HCT116 (cell line): ENCODE data around the gene TOPAZ1. TPM values are rescaled to one million over a fixed set of nuclear protein-coding genes. Genes with fewer than 3 reads are reported as not detected.

Experiments
- ATAC-seq: fragments of 200-7000 bp; cut with Tn5 transposase; 2 replicates; pipeline ENCODE4 v1.9.1; 2020; ENCODE audit warnings: mild to moderate bottlenecking, moderate library complexity
- BruUV-seq: library from RNA; stranded (reverse); fragments of 400-500 nt; replicated peaks from 2 replicates; lab custom pipeline; 2021; lab: Mats Ljungman, UMichigan
- CTCF ChIA-PET: fragments of 300-600 bp; sonication (Branson Sonifier 250); formaldehyde crosslinking; loops from one replicate; lab custom pipeline; 2021; ENCODE audit warnings: antibody characterized with exemption; lab: Charles Lee
- POLR2A ChIA-PET: fragments of 300-600, 350-600 bp; sonication (Branson Sonifier 250); formaldehyde crosslinking; loops from one replicate; lab custom pipeline; 2021; ENCODE audit warnings: antibody characterized with exemption; lab: Charles Lee
- RAD21 ChIA-PET, 2 experiments: fragments of 300-600 bp; sonication (Branson Sonifier 250); formaldehyde crosslinking; loops; one replicate each; lab custom pipeline; 2023; ENCODE audit warnings: low total read pairs in 2 of 2; ENCODE audit not compliant: uncharacterized antibody in 2 of 2, unreplicated experiment in 2 of 2, low non-redundant PET in 1 of 2; lab: Charles Lee
- DNase-seq: peaks from one replicate; pipeline ENCODE4 v3.0.0-alpha.2; 2010; ENCODE audit warnings: low read depth, low spot score
- H2AFZ ChIP-seq: fragments of 200-600 bp; shearing (Covaris generic), sonication (generic); 2 replicates; pipeline ENCODE4 v1.6.1; 2017; ENCODE audit warnings: low read depth, mixed run types, mixed read lengths, antibody characterized with exemption, low read length; ENCODE audit not compliant: poor library complexity, severe bottlenecking
- H3K27ac ChIP-seq: 2 replicates; pipeline ENCODE4 v1.5.1; 2012; ENCODE audit warnings: low read depth, low read length
- H3K27me3 ChIP-seq: fragments of 200-600 bp; sonication (generic); 2 replicates; pipeline ENCODE4 v1.6.1; 2016; ENCODE audit warnings: mixed run types, low read length, mixed read lengths; ENCODE audit not compliant: insufficient read depth
- H3K36me3 ChIP-seq, 2 experiments: fragments of 200-500 bp in 1 of 2; fragments of 200-600 bp in 1 of 2; sonication (Bioruptor generic) in 1 of 2; sonication (generic) in 1 of 2; 2 replicates each; pipeline versions ENCODE4 v1.5.1 to v1.6.1; 2014 to 2016; ENCODE audit warnings: low read length in 2 of 2, inconsistent platforms in 1 of 2, mixed read lengths in 1 of 2, mixed run types in 1 of 2; ENCODE audit not compliant: insufficient read depth in 2 of 2, control insufficient read depth in 1 of 2
- H3K4me1 ChIP-seq, 2 experiments: fragments of 200-600 bp in 1 of 2; sonication (generic) in 1 of 2; 2 replicates each; pipeline versions ENCODE4 v1.5.1 to v1.6.1; 2012 to 2017; ENCODE audit warnings: low read length in 2 of 2, inconsistent platforms in 1 of 2, mild to moderate bottlenecking in 1 of 2, mixed read lengths in 1 of 2, mixed run types in 1 of 2, moderate library complexity in 1 of 2; ENCODE audit not compliant: insufficient read depth in 2 of 2, control insufficient read depth in 1 of 2
- H3K4me2 ChIP-seq: fragments of 200-600 bp; sonication (generic); 2 replicates; pipeline ENCODE4 v1.6.1; 2017; ENCODE audit warnings: mixed run types, low read length, mixed read lengths
- H3K4me3 ChIP-seq, 2 experiments: fragments of 200-600 bp in 1 of 2; sonication (generic) in 1 of 2; replicated peaks in 1 of 2; 2 replicates each; pipeline ENCODE4 v1.5.1; 2011 to 2016; ENCODE audit warnings: low read length in 2 of 2, control low read depth in 1 of 2, low read depth in 1 of 2, mild to moderate bottlenecking in 1 of 2, mixed read lengths in 1 of 2, mixed run types in 1 of 2
- H3K79me2 ChIP-seq: fragments of 200-600 bp; sonication (generic); 2 replicates; pipeline ENCODE4 v1.6.1; 2017; ENCODE audit warnings: mild to moderate bottlenecking, mixed run types, low read length, moderate library complexity, mixed read lengths; ENCODE audit not compliant: insufficient read depth
- H3K9ac ChIP-seq: fragments of 200-600 bp; sonication (generic); 2 replicates; pipeline ENCODE4 v1.6.1; 2016; ENCODE audit warnings: low read length, mixed read lengths
- H3K9me2 ChIP-seq: fragments of 200-600 bp; sonication (generic), shearing (Covaris generic); 2 replicates; pipeline ENCODE4 v1.6.1; 2017; ENCODE audit warnings: mixed run types, mild to moderate bottlenecking, moderate library complexity; ENCODE audit not compliant: insufficient read depth
- H3K9me3 ChIP-seq, 2 experiments: fragments of 200-500 bp in 1 of 2; fragments of 200-600 bp in 1 of 2; sonication (Bioruptor generic) in 1 of 2; sonication (generic) in 1 of 2; 2 replicates each; pipeline ENCODE4 v1.6.1; 2014 to 2017; ENCODE audit warnings: low read length in 2 of 2, mixed read lengths in 2 of 2, inconsistent platforms in 1 of 2, low read depth in 1 of 2, mild to moderate bottlenecking in 1 of 2, mixed run types in 1 of 2, moderate library complexity in 1 of 2; ENCODE audit not compliant: control insufficient read depth in 1 of 2, insufficient read depth in 1 of 2
- H4K20me1 ChIP-seq: fragments of 200-600 bp; sonication (generic), shearing (Covaris generic); 2 replicates; pipeline ENCODE4 v1.6.1; 2017; ENCODE audit warnings: mixed run types, mild to moderate bottlenecking, moderate library complexity; ENCODE audit not compliant: insufficient read depth
- CBX3 ChIP-seq: IDR thresholded peaks from 2 replicates; pipeline ENCODE4 v1.6.1; 2012; ENCODE audit warnings: low read depth
- EZH2 ChIP-seq: fragments of 200-600 bp; sonication (generic); IDR thresholded peaks from 2 replicates; pipeline ENCODE4 v1.6.1; 2017; ENCODE audit warnings: antibody characterized with exemption, mixed run types
- POLR2AphosphoS5 ChIP-seq: IDR thresholded peaks from 2 replicates; pipeline ENCODE4 v1.6.1; 2011; ENCODE audit warnings: mild to moderate bottlenecking, low read depth, low read length, moderate library complexity
- RAD21 ChIP-seq: IDR thresholded peaks from 2 replicates; pipeline ENCODE4 v1.6.1; 2012; ENCODE audit warnings: low read depth, mild to moderate bottlenecking
- SIN3A ChIP-seq: IDR thresholded peaks from 2 replicates; pipeline ENCODE4 v1.6.1; 2012; ENCODE audit warnings: low read depth
- SP1 ChIP-seq: IDR thresholded peaks from 2 replicates; pipeline ENCODE4 v1.6.1; 2012; ENCODE audit warnings: low read depth
- SRF ChIP-seq: IDR thresholded peaks from 2 replicates; pipeline ENCODE4 v1.6.1; 2012; ENCODE audit warnings: low read depth
- YY1 ChIP-seq: IDR thresholded peaks from 2 replicates; pipeline ENCODE4 v1.6.1; 2011; ENCODE audit warnings: low read length, low read depth, moderate library complexity, mild to moderate bottlenecking; ENCODE audit not compliant: insufficient replicate concordance; ENCODE audit errors: extremely low read depth
- ZFX ChIP-seq: fragments of 450-650 bp; IDR thresholded peaks from 2 replicates; pipeline ENCODE4 v1.6.1; 2017
- intact Hi-C: fragments of 100-400 bp; cut with micrococcal nuclease; formaldehyde crosslinking; loops from 2 replicates; pipeline ENCODE4 v1.10.0; 2022
- total RNA-seq: library from RNA; stranded (reverse); gene quantifications from one replicate; pipeline ENCODE4 v1.2.1, GENCODE V29; 2021; ENCODE audit not compliant: unreplicated experiment
- TF ChIP-seq, protein P1 (sequence below): IDR thresholded peaks from 2 replicates; pipeline ENCODE4 v1.6.1; 2012; ENCODE audit warnings: low read depth
- TF ChIP-seq, protein P2 (sequence below): IDR thresholded peaks from 2 replicates; pipeline ENCODE4 v1.6.1; 2012
- TF ChIP-seq, protein P3 (sequence below): IDR thresholded peaks from 2 replicates; pipeline ENCODE4 v1.6.1; 2011; ENCODE audit warnings: mild to moderate bottlenecking, low read length, moderate library complexity; ENCODE audit not compliant: insufficient replicate concordance; ENCODE audit errors: extremely low read depth
- TF ChIP-seq, protein P4 (sequence below): IDR thresholded peaks from 2 replicates; pipeline ENCODE4 v1.6.1; 2012

Gene TOPAZ1
- total RNA-seq, 1 experiment from 2014 or later, result not detected

DNA sequence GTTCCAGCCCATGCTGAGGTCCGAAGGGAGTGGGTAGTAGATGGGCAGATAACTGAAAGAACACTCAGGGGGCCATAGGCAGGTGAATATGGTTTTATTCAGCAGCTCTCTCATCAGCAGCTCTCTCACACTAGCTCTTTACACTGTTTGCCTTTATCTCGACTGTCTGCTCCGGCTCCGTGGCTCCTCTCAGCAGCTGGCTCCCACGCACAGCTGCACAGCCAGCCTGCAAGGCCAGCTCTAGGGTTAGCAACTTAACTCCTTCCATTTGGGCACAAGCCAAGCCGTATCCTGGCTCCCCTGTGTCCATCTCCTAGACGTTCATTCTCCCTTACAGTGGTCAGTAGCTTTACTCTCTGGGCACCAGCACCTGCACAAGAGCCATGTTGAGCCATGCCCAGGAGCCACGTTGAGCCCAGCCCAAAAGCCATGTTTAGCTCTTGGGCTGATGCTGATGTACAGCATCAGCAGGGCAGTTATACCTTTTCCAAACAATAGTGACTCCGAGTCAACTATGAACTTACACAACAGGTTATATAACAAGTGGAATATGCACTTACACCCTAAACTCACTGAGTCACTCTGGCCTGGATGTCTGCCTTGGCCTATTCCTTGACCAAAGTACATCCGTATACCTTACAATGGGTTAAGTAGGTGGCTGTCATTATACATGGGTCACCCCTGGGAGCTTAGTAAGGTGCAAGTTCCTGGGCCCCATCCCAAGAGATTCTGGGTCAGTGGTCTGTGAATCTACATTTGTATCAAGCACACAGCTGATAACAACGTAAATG is 34.6 kb upstream of the TOPAZ1 start:
- ChIA-PET CTCF (no interaction called here), POLR2A (no interaction called here), RAD21 (no interaction called here)
- H3K79me2 ChIP-seq, result no peaks in the 10 kb centered on the region
- H3K9ac ChIP-seq, result no peak overlapping the region
- no peaks in the 10 kb centered on the region for H3K36me3 ChIP-seq
- no peak overlapping the region for H3K4me3 ChIP-seq
- intact Hi-C loops, result no loop called here
- no peak overlapping the region for H3K27ac ChIP-seq
- DNase-seq (no peak), ATAC-seq (no peak)
- no peak overlapping the region for H2AFZ ChIP-seq
- no peaks in the 10 kb centered on the region for H3K27me3 ChIP-seq
- H4K20me1 ChIP-seq, result no peaks in the 10 kb centered on the region
- TF ChIP-seq, protein P1, sequence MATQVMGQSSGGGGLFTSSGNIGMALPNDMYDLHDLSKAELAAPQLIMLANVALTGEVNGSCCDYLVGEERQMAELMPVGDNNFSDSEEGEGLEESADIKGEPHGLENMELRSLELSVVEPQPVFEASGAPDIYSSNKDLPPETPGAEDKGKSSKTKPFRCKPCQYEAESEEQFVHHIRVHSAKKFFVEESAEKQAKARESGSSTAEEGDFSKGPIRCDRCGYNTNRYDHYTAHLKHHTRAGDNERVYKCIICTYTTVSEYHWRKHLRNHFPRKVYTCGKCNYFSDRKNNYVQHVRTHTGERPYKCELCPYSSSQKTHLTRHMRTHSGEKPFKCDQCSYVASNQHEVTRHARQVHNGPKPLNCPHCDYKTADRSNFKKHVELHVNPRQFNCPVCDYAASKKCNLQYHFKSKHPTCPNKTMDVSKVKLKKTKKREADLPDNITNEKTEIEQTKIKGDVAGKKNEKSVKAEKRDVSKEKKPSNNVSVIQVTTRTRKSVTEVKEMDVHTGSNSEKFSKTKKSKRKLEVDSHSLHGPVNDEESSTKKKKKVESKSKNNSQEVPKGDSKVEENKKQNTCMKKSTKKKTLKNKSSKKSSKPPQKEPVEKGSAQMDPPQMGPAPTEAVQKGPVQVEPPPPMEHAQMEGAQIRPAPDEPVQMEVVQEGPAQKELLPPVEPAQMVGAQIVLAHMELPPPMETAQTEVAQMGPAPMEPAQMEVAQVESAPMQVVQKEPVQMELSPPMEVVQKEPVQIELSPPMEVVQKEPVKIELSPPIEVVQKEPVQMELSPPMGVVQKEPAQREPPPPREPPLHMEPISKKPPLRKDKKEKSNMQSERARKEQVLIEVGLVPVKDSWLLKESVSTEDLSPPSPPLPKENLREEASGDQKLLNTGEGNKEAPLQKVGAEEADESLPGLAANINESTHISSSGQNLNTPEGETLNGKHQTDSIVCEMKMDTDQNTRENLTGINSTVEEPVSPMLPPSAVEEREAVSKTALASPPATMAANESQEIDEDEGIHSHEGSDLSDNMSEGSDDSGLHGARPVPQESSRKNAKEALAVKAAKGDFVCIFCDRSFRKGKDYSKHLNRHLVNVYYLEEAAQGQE, result no peak
- no peaks in the 10 kb centered on the region for H3K4me1 ChIP-seq
- no peaks in the 10 kb centered on the region for H3K9me2 ChIP-seq
- H3K9me3 ChIP-seq, result no peaks in the 10 kb centered on the region
- H3K4me2 ChIP-seq, result no peak overlapping the region
- BruUV-seq, result no TSS peak

DNA sequence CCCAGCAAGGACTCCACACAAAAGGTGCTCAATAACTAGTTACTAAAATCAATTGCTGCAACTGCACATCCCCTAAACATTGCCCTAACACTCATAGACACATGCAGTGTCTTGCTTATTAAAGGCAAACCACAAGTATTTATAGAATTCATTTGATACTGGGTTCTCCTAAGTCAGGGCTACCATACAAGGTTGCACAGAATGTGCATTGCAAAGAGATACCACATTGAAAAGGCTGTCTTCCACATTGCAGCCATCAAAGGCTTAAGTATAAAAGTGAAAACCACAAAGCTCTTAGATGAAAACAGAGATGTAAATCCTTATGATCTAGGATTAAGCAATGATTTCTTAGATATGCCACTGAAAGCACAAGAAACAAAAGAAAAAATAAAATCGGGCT is 33.6 kb upstream of the TOPAZ1 start:
- no peak for ATAC-seq
- H3K36me3 ChIP-seq, result no peaks in the 10 kb centered on the region
- intact Hi-C loops, result no loop called here
- POLR2A ChIA-PET, result no interaction called here
- H2AFZ ChIP-seq, result no peak overlapping the region
- CTCF ChIA-PET, result no interaction called here
- DNase-seq, result no peak
- no peak overlapping the region for H3K4me3 ChIP-seq
- no peaks in the 10 kb centered on the region for H4K20me1 ChIP-seq
- no TSS peak for BruUV-seq
- TF ChIP-seq SRF (no peak), POLR2AphosphoS5 (no peak), SIN3A (no peak), CBX3 (no peak), YY1 (no peak), EZH2 (no peak), ZFX (no peak), SP1 (no peak), RAD21 (no peak)
- TF ChIP-seq, protein P2, sequence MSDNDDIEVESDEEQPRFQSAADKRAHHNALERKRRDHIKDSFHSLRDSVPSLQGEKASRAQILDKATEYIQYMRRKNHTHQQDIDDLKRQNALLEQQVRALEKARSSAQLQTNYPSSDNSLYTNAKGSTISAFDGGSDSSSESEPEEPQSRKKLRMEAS, result no peak
- TF ChIP-seq, protein P3, sequence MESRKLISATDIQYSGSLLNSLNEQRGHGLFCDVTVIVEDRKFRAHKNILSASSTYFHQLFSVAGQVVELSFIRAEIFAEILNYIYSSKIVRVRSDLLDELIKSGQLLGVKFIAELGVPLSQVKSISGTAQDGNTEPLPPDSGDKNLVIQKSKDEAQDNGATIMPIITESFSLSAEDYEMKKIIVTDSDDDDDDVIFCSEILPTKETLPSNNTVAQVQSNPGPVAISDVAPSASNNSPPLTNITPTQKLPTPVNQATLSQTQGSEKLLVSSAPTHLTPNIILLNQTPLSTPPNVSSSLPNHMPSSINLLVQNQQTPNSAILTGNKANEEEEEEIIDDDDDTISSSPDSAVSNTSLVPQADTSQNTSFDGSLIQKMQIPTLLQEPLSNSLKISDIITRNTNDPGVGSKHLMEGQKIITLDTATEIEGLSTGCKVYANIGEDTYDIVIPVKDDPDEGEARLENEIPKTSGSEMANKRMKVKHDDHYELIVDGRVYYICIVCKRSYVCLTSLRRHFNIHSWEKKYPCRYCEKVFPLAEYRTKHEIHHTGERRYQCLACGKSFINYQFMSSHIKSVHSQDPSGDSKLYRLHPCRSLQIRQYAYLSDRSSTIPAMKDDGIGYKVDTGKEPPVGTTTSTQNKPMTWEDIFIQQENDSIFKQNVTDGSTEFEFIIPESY, result no peak
- TF ChIP-seq, protein P4, sequence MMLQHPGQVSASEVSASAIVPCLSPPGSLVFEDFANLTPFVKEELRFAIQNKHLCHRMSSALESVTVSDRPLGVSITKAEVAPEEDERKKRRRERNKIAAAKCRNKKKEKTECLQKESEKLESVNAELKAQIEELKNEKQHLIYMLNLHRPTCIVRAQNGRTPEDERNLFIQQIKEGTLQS, result no peak
- H3K4me1 ChIP-seq, result no peaks in the 10 kb centered on the region
- no peaks in the 10 kb centered on the region for H3K27me3 ChIP-seq
- no peak overlapping the region for H3K27ac ChIP-seq
- RAD21 ChIA-PET, result no interaction called here
- H3K9me3 ChIP-seq, result no peaks in the 10 kb centered on the region
- no peak overlapping the region for H3K4me2 ChIP-seq
- no peaks in the 10 kb centered on the region for H3K79me2 ChIP-seq
- no peaks in the 10 kb centered on the region for H3K9me2 ChIP-seq
- H3K9ac ChIP-seq, result no peak overlapping the region
